H9 (cell line): ENCODE data around the gene DDX46. TPM values are rescaled to one million over a fixed set of nuclear protein-coding genes. Genes with fewer than 3 reads are reported as not detected.

Experiments
- DNase-seq: peaks from one replicate; pipeline ENCODE4 v3.0.0-alpha.2; 2017
- H2AFZ ChIP-seq: one replicate; pipeline ENCODE4 v1.6.1; 2013; ENCODE audit warnings: mild to moderate bottlenecking, low read length, control low read depth, moderate library complexity
- H2AK5ac ChIP-seq: 2 replicates; pipeline ENCODE4 v1.6.1; 2013; ENCODE audit warnings: low read length, control low read depth, mixed read lengths; ENCODE audit not compliant: insufficient read length
- H2BK120ac ChIP-seq: one replicate; pipeline ENCODE4 v1.6.1; 2013; ENCODE audit warnings: low read depth, mild to moderate bottlenecking, low read length, control low read depth, inconsistent platforms; ENCODE audit not compliant: poor library complexity, severe bottlenecking
- H2BK12ac ChIP-seq: 2 replicates; pipeline ENCODE4 v1.6.1; 2013; ENCODE audit warnings: low read length, control low read depth, mixed read lengths, low read depth; ENCODE audit not compliant: insufficient read length
- H2BK15ac ChIP-seq: 2 replicates; pipeline ENCODE4 v1.6.1; 2013; ENCODE audit warnings: low read depth, low read length, control low read depth
- H2BK20ac ChIP-seq: one replicate; pipeline ENCODE4 v1.6.1; 2013; ENCODE audit warnings: low read depth, mild to moderate bottlenecking, low read length, control low read depth, inconsistent platforms; ENCODE audit not compliant: poor library complexity, severe bottlenecking
- H2BK5ac ChIP-seq: 2 replicates; pipeline ENCODE4 v1.6.1; 2013; ENCODE audit warnings: low read length, control low read depth, mixed read lengths; ENCODE audit not compliant: insufficient read length
- H3K14ac ChIP-seq: 2 replicates; pipeline ENCODE4 v1.6.1; 2013; ENCODE audit warnings: low read length, control low read depth; ENCODE audit not compliant: insufficient read depth
- H3K18ac ChIP-seq: 2 replicates; pipeline ENCODE4 v1.6.1; 2013; ENCODE audit warnings: low read depth, mild to moderate bottlenecking, mixed read lengths, low read length, control low read depth; ENCODE audit not compliant: insufficient read length
- H3K23ac ChIP-seq: 2 replicates; pipeline ENCODE4 v1.6.1; 2013; ENCODE audit warnings: low read length, control low read depth, mixed read lengths, low read depth; ENCODE audit not compliant: insufficient read length
- H3K23me2 ChIP-seq: 2 replicates; pipeline ENCODE4 v1.6.1; 2013; ENCODE audit warnings: low read depth, mild to moderate bottlenecking, mixed read lengths, low read length, control low read depth; ENCODE audit not compliant: insufficient read length, poor library complexity, severe bottlenecking
- H3K27ac ChIP-seq: 2 replicates; pipeline ENCODE4 v1.5.1; 2013; ENCODE audit warnings: low read length, control low read depth, mixed read lengths, low read depth; ENCODE audit not compliant: insufficient read length
- H3K27me3 ChIP-seq: 2 replicates; pipeline ENCODE4 v1.6.1; 2013; ENCODE audit warnings: low read length, control low read depth, inconsistent platforms; ENCODE audit not compliant: insufficient read depth
- H3K4ac ChIP-seq: 2 replicates; pipeline ENCODE4 v1.6.1; 2013; ENCODE audit warnings: low read depth, mild to moderate bottlenecking, control low read depth, inconsistent platforms, low read length, moderate library complexity
- H3K4me1 ChIP-seq: 2 replicates; pipeline ENCODE4 v1.6.1; 2013; ENCODE audit warnings: low read length, control low read depth, inconsistent platforms; ENCODE audit not compliant: insufficient read depth
- H3K4me2 ChIP-seq: 2 replicates; pipeline ENCODE4 v1.6.1; 2013; ENCODE audit warnings: low read length, control low read depth, mixed read lengths; ENCODE audit not compliant: insufficient read length, insufficient read depth
- H3K56ac ChIP-seq: 2 replicates; pipeline ENCODE4 v1.6.1; 2013; ENCODE audit warnings: low read depth, mild to moderate bottlenecking, mixed read lengths, low read length, control low read depth; ENCODE audit not compliant: insufficient read length
- H3K79me1 ChIP-seq: 2 replicates; pipeline ENCODE4 v1.6.1; 2013; ENCODE audit warnings: low read depth, mild to moderate bottlenecking, moderate library complexity, low read length, control low read depth, inconsistent platforms; ENCODE audit not compliant: insufficient read depth, poor library complexity, severe bottlenecking
- H3K79me2 ChIP-seq: 2 replicates; pipeline ENCODE4 v1.6.1; 2013; ENCODE audit warnings: low read length, control low read depth, inconsistent platforms; ENCODE audit not compliant: insufficient read depth
- H3K9ac ChIP-seq: 2 replicates; pipeline ENCODE4 v1.6.1; 2013; ENCODE audit warnings: low read length, control low read depth, mixed read lengths; ENCODE audit not compliant: insufficient read length; ENCODE audit errors: extremely low read depth
- H3K9me3 ChIP-seq: one replicate; pipeline ENCODE4 v1.6.1; 2013; ENCODE audit warnings: low read depth, low read length, inconsistent platforms; ENCODE audit not compliant: control insufficient read depth
- H3T11ph ChIP-seq: one replicate; pipeline ENCODE4 v1.6.1; 2013; ENCODE audit warnings: mild to moderate bottlenecking, low read length, control low read depth, inconsistent platforms
- H4K20me1 ChIP-seq: one replicate; pipeline ENCODE4 v1.6.1; 2013; ENCODE audit not compliant: control insufficient read depth, insufficient read length, insufficient read depth
- H4K5ac ChIP-seq: 2 replicates; pipeline ENCODE4 v1.6.1; 2013; ENCODE audit warnings: low read depth, mild to moderate bottlenecking, mixed read lengths, low read length, control low read depth; ENCODE audit not compliant: insufficient read length
- H4K8ac ChIP-seq: replicated peaks from 2 replicates; pipeline ENCODE4 v1.6.1; 2013; ENCODE audit warnings: low read length, control low read depth, mixed read lengths, low read depth; ENCODE audit not compliant: insufficient read length
- H4K91ac ChIP-seq: 2 replicates; pipeline ENCODE4 v1.6.1; 2013; ENCODE audit warnings: low read depth, mild to moderate bottlenecking, moderate library complexity, mixed read lengths, low read length, control low read depth; ENCODE audit not compliant: insufficient read length
- H3K27ac Mint-ChIP-seq, 3 experiments: 2 replicates in 2 of 3; 3 replicates in 1 of 3; pipeline ENCODE4 v1.8.0; 2020 to 2021; ENCODE audit warnings: mixed read lengths in 3 of 3, mild to moderate bottlenecking in 1 of 3, moderate library complexity in 1 of 3
- H3K27me3 Mint-ChIP-seq: 2 replicates; pipeline ENCODE4 v1.8.0; 2021; ENCODE audit warnings: low read depth, mild to moderate bottlenecking, moderate library complexity, mixed read lengths
- H3K36me3 Mint-ChIP-seq, 3 experiments: 2 replicates in 2 of 3; 3 replicates in 1 of 3; pipeline ENCODE4 v1.8.0; 2020 to 2021; ENCODE audit warnings: low read depth in 3 of 3, mixed read lengths in 3 of 3; ENCODE audit not compliant: insufficient read depth in 1 of 3
- H3K4me1 Mint-ChIP-seq, 2 experiments: 2 replicates each; pipeline ENCODE4 v1.8.0; 2020; ENCODE audit warnings: mixed read lengths in 2 of 2
- H3K4me3 Mint-ChIP-seq, 2 experiments: 2 replicates in 1 of 2; 3 replicates in 1 of 2; pipeline ENCODE4 v1.8.0; 2020 to 2021; ENCODE audit warnings: mild to moderate bottlenecking in 2 of 2, mixed read lengths in 2 of 2, moderate library complexity in 1 of 2
- H3K9me3 Mint-ChIP-seq, 2 experiments: 2 replicates in 1 of 2; 3 replicates in 1 of 2; pipeline ENCODE4 v1.8.0; 2020; ENCODE audit warnings: mild to moderate bottlenecking in 2 of 2, mixed read lengths in 2 of 2, moderate library complexity in 1 of 2
- CTCF ChIP-seq: fragments of 200-600 bp; sonication (generic); conservative IDR thresholded peaks from 3 replicates; pipeline ENCODE4 v1.8.0; 2021; ENCODE audit warnings: antibody characterized with exemption, mild to moderate bottlenecking
- WGBS: extraction: QIAGEN DNeasy Blood & Tissue Kit; methylation state at CpG from one replicate; pipeline ENCODE4 v1.1.7; 2013; ENCODE audit warnings: missing lambda C conversion rate, low lambda C conversion rate, mixed read lengths; ENCODE audit not compliant: insufficient read length; ENCODE audit errors: extremely low coverage; 5-methylcytosine and 5-hydroxymethylcytosine counted together
- total RNA-seq: library from RNA; stranded (reverse); gene quantifications from 2 replicates; pipeline ENCODE4 v1.2.1, GENCODE V29; 2021

Gene DDX46
- total RNA-seq, 1 experiment from 2014 or later, result 90.3 TPM

DNA sequence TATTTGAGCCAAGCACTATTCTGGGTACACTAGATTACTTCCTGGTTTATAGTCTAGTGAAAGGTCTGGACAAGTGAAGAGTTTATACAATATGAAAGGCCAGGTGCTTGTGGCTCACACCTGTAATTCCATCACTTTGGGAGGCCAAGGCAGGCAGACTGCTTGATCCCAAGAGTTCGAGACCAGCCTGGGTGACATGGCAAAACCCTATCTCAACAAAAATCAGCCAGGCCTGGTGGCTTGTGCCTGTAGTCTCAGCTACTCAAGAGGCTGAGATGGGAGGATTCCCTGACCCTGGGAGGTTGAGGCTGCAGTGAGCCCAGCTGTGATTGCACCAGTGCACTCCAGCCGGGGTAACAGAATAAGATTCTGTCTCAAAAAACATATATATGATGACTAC is 106.1 kb downstream of the DDX46 start:
- Histone ChIP-seq H2BK12ac (no peak overlapping the region), H2AK5ac (no peak overlapping the region), H2BK120ac (no peak overlapping the region), H4K8ac (no peak overlapping the region), H2AFZ (no peak overlapping the region), H4K91ac (no peak overlapping the region), H3K18ac (no peak overlapping the region), H3K9ac (no peak overlapping the region), H3K4me2 (no peak overlapping the region), H3K14ac (no peak overlapping the region), H2BK15ac (no peak overlapping the region), H3T11ph (no peak overlapping the region), H3K9me3 (no peaks in the 10 kb centered on the region), H4K5ac (no peak overlapping the region), H2BK20ac (no peak overlapping the region), H3K4me1 (no peaks in the 10 kb centered on the region), H3K79me2 (no peaks in the 10 kb centered on the region), H3K27ac (no peak overlapping the region), H3K56ac (no peak overlapping the region), H3K79me1 (no peaks in the 10 kb centered on the region), H4K20me1 (no peaks in the 10 kb centered on the region), H3K27me3 (no peaks in the 10 kb centered on the region), H2BK5ac (no peak overlapping the region), H3K23me2 (no peaks in the 10 kb centered on the region), H3K23ac (no peak overlapping the region), H3K4ac (no peak overlapping the region)
- no peaks in the 10 kb centered on the region for H3K9me3 Mint-ChIP-seq
- TF ChIP-seq CTCF, result no peak
- no peak for DNase-seq
- no peak overlapping the region for H3K4me3 Mint-ChIP-seq
- H3K27ac Mint-ChIP-seq, result no peak overlapping the region
- no CpG with 5 or more reads among the region's 2 CpGs for WGBS
- H3K27me3 Mint-ChIP-seq, result no peaks in the 10 kb centered on the region
- peaks cover 0 to 6% (median 1%) of the 10 kb centered on the region in 3 experiments; a peak in 3 of 7 replicates for H3K36me3 Mint-ChIP-seq
- H3K4me1 Mint-ChIP-seq, result no peaks in the 10 kb centered on the region
